ENCODE results near the gene ZEB1.
"Not testable (repeated sequence)": the region's sequence is repeated elsewhere in the genome, so short reads cannot be mapped to it uniquely, and the experiment has no call there.

The ZEB1 gene

DNA sequence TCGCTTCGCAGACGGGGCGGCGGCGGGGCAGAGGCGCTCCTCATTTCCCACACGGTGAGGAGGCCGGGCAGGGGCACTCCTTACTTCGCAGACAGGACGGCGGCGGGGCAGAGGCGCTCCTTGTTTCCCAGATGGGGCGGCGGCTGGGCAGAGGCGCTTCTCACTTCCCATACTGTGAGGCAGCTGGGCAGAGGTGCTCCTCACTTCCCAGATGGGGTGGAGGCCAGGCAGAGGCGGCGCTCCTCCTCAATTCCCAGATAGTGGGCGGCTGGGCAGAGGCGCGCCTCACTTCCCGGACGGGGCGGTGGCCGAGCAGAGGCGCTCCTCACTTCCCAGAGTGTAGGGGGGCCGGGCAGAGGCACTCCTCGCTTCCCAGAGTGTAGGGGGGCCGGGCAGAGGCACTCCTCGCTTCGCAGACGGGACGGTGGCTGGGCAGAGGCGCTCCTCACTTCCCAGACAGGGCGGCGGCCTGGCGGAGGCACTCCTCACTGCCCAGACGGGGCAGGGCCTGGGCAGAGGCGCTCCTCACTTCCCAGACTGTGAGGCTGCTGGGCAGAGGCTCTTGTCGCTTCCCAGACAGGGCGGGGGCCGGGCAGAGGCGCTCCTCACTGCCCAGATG is 43.1 kb downstream of the ZEB1 start:
- no peak for DNase-seq (ENCODE audit: low read depth, low spot score)
- H3K27ac ChIP-seq: no peak overlapping the region

- DNase-seq (ENCODE audit: low read depth, low spot score): not testable (repeated sequence)
These were observed 44.7 kb downstream of the ZEB1 start for GRCh38 chr10:31363696-31364095.

DNA sequence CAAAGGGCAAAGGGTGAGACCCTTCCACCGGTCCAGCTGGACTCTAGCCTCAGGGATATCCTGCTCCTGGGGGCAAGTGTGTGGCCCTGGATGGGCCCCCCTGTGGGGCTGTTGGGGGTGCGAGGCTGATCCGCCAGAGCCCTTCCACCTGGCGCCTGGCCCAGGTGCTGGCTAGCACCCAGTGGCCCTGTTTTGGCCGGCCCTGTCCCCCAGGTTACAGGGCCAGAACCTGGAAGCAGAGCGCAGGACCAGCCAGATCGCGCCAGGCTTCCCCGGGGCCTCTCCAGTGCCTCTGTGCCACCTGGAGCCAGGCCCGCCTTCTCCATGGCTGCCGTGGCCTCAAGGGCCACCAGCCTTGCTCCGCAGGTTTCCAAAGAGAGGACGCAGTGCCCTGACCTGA is 45.2 kb downstream of the ZEB1 start:
- not testable (repeated sequence) for H3K27ac ChIP-seq; DNase-seq (ENCODE audit: low read depth, low spot score)

More at GRCh38 chr10:31363696-31364095, 44.7 kb downstream of the ZEB1 start:
- H3K27ac ChIP-seq: not testable (repeated sequence)

GRCh38 chr10:31366703-31367102 is 47.7 kb downstream of the ZEB1 start:
- no peak overlapping the region for H3K27ac ChIP-seq
- no peak for DNase-seq (ENCODE audit: low read depth, low spot score)

GRCh38 chr10:31368724-31369123 is 49.7 kb downstream of the ZEB1 start:
- DNase-seq (ENCODE audit: low read depth, low spot score): no peak
- no peak overlapping the region for H3K27ac ChIP-seq

DNA sequence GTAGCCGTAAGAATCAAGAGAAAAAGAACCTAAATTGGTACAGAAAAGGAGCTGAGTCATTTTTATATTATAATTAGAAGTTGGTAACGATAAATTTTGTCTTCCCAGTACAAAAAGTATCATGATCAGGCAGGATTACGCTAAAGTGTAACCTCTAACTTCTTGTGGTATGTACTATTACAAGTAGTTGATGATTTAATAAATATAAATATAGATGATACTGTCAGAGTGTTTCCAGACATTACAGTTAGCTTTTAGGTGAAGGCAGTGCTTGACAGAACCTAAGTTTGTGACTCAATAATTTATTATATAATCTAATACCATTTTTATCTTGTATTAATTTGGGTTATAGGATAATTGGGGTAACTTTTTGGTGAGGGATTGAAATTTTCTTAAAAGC is 53.4 kb downstream of the ZEB1 start:
- H3K27ac ChIP-seq: no peak overlapping the region
- DNase-seq (ENCODE audit: low read depth, low spot score): no peak

DNA sequence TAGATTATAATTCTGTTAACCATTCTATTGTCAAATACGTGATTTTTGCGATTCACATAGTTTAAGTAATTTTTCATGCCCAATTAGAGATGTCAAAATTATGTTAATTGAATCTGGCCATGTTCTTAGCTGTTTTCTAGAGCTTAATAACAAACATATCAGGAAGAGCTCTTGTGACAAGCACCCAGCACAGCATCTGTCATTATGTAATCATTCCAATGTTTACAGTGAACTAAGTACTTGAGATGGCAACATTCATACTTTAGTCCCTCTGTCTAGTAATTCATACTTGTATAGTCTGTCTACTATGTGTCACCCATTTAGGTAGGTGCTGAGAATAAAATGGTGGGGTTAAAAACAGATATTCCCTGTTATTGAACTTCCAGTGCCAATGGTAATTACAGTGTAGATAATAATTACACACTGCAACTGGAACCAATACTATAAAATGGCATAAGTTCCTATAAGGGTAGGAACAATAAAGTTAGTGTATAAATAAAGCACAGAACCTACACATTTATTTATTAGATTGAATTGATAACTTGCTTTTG is 55.2 kb downstream of the ZEB1 start:
- no peak for DNase-seq (ENCODE audit: low read depth, low spot score)
- no peak overlapping the region for H3K27ac ChIP-seq

- no peak overlapping the region for H3K27ac ChIP-seq
These were observed 62.2 kb downstream of the ZEB1 start for GRCh38 chr10:31381171-31381570.

GRCh38 chr10:31381766-31382316 is 62.8 kb downstream of the ZEB1 start:
- no peak overlapping the region for H3K27ac ChIP-seq
- no peak for DNase-seq (ENCODE audit: low read depth, low spot score)

More at GRCh38 chr10:31381171-31381570, 62.2 kb downstream of the ZEB1 start:
- DNase-seq (ENCODE audit: low read depth, low spot score): no peak

- H3K27ac ChIP-seq: no peak overlapping the region
- no peak for DNase-seq (ENCODE audit: low read depth, low spot score)
These were observed 65.0 kb downstream of the ZEB1 start for GRCh38 chr10:31383810-31384588.

GRCh38 chr10:31384589-31384949 is 65.6 kb downstream of the ZEB1 start:
- H3K27ac ChIP-seq: no peak overlapping the region
- DNase-seq (ENCODE audit: low read depth, low spot score): no peak

DNA sequence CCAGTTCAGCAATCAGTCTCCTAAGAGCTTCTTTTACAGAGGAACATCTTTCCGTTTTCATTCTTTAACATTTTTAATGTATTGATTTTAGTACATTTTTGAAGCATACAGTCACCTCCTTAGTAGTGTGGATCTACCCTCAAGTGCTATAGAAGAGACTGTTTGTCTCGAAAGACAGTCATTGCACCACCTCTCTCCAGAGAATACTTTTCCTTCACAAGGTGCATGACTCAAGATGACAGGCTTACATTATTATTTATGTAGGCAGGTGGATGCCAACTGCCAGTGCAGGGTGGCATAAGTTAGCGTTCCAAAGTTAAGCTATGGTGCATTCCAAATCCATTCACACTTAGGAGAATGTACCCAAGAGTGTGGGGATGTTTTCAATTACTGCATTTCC is 71.8 kb downstream of the ZEB1 start:
- H3K27ac ChIP-seq: no peak overlapping the region
- peak; percentile 16 for DNase-seq (ENCODE audit: low read depth, low spot score)

DNA sequence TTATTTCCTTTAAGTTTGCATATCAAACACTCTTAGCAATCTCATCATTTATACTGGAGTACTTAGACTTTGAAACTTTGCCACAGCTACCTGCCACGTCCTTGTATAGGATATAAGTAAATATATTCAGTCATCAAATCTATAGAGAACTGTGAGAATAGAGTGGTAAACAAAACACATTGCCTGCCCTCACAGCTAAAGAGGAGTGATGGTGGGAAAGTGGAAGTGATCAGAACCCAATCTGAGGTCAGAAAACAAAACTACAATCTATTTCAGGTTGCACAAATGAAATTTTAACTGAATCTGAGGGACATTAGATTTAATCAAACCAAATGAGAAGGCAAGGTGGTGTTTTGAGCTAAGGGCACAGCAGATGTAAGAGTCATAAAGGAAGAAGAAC is 74.8 kb downstream of the ZEB1 start:
- no peak overlapping the region for H3K27ac ChIP-seq
- DNase-seq (ENCODE audit: low read depth, low spot score): no peak

DNA sequence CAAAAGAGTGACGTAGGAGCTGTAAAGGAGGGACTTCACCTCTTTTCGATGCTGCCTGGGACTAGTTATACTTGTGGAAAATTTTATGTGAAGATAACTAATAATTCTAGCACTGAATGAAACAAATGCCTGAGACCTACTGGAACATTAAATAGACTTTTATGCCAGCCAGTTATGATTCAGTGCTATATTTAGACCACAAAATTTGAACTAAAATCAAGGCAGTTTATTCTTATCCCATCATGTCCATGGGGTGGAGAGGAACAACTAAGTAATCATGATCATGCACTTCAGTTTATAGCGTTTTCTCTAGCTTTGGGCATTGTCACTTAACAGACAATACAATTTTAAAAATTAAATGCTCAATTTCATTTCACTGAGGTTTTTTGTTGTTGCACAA is 76.7 kb downstream of the ZEB1 start:
- H3K27ac ChIP-seq: no peak overlapping the region
- DNase-seq (ENCODE audit: low read depth, low spot score): no peak

DNA sequence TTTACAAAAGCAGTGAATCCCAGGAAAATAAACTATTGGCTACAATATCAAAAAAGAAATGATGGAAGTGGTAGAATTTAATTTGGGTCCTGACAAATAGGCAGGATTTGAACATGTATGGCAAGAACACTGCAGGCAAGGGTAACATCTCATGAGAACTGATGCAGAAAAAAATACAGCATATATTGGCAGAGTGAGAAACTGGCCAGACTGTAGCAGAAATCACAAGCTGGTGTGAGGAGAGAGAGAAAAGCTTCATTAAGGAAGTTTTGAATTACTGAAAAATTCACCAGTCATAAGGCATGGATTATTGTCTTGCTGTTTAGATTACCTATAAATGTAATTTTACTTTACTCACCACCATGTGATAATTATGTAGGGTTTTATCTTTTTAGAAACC is 77.4 kb downstream of the ZEB1 start:
- H3K27ac ChIP-seq: no peak overlapping the region
- no peak for DNase-seq (ENCODE audit: low read depth, low spot score)

DNA sequence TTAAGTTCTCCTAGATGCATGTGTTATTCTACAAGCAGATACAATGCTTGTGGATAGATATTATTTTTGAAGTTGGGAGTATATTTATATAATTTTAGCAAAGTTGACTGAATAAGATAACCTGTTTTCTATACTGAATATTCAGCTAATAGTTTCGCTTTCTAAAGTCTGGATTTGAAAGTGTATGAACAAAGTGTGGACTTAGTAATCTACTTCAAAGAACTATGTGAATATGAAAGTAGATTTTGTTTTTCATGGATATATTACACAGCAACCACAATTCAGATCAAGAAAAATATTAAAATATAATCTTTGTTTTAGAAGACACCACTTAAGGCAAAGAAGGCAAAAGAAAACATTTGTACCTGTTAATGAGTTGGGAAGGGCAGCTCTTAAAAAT is 78.8 kb downstream of the ZEB1 start:
- DNase-seq (ENCODE audit: low read depth, low spot score): no peak
- H3K27ac ChIP-seq: no peak overlapping the region

DNA sequence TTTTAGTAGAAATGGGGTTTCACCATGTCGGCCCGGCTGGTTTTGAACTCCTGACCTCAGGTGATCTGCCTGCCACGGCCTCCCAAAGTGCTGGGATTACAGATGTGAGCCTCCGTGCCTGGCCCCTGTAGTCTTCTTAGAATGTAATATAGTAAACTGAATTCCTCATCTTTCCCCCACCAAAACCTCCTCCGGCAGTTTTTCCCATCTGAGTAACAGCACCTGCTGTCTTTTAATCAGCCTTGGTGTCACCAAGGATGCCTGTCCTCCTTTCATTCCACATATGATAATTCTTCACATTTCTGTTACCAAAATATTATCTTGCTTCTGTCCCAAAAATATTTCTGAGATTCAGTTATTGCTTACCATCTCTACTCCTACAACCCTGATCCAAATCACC is 80.2 kb downstream of the ZEB1 start:
- no peak for DNase-seq (ENCODE audit: low read depth, low spot score)
- no peak overlapping the region for H3K27ac ChIP-seq

DNA sequence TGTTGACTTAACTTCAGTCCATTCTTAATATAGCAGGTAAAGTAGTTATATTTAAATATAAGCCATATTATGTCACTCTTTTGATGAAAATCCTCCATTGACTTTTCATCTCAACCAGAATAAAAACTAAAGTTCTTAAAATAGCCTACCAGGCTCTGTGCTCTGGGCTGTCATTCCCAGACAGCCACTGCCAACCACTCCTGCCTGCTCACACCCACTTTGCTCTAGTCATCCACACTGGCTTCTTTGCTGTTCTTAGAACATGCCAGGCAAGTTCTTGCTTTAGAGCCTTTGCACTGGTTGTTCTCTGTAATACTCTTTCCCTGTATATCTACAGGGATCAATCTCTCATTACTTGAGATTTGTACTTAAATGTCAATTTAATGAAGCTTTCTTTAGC is 80.6 kb downstream of the ZEB1 start:
- no peak for DNase-seq (ENCODE audit: low read depth, low spot score)
- H3K27ac ChIP-seq: no peak overlapping the region

DNA sequence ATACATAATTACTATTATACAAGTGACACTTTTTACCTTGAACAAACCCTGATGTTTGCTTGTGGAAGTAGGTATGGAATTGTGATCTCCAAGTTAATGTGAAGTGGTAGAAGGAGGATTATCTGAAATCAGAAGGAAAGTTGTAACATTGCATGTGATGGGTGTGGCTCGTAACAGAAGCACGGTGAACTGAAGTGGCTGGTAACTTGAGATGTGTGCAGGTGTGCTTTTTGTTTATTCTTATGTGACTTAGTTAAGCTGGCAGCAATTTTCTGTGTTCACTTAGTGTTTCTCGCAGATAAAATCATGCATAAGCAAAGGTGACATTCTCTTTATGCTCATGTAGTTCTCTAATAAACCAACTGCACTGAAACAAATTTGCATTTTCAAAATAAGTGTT is 82.3 kb downstream of the ZEB1 start:
- no peak overlapping the region for H3K27ac ChIP-seq
- no peak for DNase-seq (ENCODE audit: low read depth, low spot score)

DNA sequence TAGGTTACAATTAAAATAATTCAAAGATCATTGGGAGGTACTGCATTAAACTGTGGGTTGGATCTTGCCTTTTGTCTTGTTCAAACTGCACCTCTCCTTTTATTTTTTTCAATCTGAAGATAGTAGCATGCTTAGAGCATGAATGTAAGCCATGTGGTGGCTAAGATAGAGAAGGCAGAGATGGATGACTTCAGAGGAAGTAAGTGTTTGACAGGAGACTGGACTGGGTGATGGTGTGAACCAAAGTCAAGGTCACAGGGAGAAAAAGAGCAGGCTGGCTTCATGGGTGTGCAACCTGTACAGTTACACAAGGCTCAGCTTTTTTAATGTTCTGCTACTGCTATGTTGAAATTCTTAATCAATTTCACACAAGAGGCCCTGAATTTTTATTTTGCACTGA is 85.6 kb downstream of the ZEB1 start:
- no peak for DNase-seq (ENCODE audit: low read depth, low spot score)
- H3K27ac ChIP-seq: no peak overlapping the region

DNA sequence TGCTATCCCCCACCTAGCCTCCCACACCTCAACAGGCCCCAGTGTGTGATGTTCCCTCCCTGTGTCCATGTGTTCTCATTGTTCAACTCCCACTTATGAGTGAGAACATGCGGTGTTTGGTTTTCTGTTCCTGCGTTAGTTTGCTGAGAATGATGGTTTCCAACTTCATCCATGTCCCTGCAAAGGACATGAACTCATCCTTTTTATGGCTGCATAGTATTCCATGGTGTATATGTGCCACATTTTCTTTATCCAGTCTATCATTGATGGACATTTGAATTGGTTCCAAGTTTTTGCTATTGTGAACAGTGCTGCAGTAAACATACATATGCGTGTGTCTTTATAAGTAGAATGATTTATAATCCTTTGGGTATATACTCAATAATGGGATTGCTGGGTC is 86.8 kb downstream of the ZEB1 start:
- not testable (repeated sequence) for DNase-seq (ENCODE audit: low read depth, low spot score); H3K27ac ChIP-seq

All from epithelial cell of prostate (primary cell).